H4 (cell line): ENCODE measurements around the gene XRCC3. TPM values are rescaled to one million over a fixed set of nuclear protein-coding genes. Genes with fewer than 3 reads are reported as not detected.

Experiments used
- DNase-seq: peaks from one replicate; pipeline ENCODE4 v3.0.0-alpha.2; 2015; ENCODE audit warnings: low spot score
- total RNA-seq: library from RNA; depleted of rRNA; stranded (reverse); fragments of >200 nt; shearing (Covaris generic); gene quantifications from 2 replicates; pipeline ENCODE4 v1.2.3, GENCODE V29; 2014

Gene XRCC3
- total RNA-seq, 1 experiment from 2014 or later, result 20.3 TPM

DNA sequence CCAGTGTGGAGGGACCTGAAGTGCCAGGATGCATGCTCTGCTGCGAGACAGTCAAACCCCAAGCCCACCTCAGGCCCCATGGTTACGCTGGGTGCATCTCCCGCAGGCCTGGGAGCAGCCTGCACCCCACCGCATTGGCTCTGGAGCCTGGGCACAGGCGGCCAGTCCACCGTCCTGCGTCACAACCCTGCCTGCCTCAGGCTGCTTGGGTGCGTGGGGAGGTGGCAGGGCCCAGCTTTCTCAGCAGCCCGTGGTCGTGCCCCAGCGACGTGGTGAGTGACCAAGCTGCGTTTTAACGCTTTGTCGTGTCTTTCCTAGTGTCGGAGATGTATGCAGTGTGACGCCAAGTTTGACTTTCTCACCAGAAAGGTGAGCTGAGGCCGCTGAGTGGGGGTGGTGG, 11.2 kb upstream of the XRCC3 start:
- DNase-seq, result no peak

DNA sequence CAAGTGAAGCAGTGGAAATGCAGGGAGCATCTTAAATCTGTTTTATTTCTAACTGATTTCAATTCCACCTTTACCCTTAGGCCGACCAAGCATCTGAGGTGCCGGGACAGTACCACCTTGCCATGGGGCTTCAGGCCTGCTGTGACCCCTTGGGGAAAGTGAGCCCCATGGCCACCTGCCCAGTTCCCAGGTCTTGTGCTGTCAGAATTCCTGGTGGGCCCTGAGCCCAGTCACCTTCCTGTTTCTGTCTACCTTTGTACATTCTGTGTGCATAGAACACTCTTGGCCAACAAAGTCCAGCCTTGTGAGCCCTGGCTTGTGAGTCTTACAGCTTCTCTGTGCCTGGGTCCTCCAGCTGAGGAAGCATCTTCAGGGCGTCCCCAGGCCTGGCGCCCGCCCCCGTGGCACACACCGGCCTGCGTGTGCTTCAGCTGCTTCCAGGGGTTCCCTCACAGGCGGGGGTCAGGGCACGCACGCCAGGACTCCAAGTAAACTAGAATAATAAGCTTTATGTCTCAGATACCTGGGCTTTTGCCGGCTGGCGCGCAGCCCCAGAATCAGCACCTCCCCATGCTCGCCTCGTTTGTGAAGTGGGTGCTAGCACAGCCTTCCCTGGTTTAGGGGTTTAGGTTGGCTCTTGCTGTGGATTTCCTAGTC, 10.6 kb upstream of the XRCC3 start:
- no peak for DNase-seq

DNA sequence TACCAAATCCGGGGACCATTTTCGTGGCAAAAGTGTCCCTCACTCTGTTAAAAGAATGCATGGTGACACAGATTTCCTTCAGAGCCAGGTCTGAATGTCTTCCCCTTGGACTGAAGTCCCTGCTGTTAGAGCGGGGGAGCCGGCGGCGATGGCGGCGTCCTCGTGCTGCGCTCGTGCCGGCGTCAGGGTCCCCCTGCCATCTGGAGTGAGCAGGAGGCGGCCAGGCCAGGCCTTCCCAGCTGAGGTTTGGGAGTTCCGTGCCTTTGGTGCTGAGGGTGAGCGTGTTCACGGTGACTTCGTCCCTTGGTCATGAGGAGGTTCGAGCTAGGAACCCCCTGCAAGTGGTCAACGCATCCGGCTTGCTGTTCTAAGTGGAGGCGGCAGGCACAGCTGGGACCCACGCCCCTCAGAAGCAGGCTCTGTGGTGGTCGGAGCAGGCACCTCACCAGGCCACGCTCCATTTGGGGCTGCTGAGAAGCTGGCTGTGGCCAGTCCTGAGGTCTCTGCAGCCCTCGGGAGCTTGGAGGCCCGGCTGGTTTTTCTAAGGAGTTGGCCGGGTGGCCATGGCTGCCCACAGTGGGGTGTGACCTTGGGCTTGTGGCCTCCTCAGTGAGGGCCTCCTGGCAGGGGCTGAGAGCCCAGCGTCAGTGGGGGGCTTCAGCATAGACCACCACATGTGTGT, 9.9 kb upstream of the XRCC3 start:
- DNase-seq, result no peak

DNA sequence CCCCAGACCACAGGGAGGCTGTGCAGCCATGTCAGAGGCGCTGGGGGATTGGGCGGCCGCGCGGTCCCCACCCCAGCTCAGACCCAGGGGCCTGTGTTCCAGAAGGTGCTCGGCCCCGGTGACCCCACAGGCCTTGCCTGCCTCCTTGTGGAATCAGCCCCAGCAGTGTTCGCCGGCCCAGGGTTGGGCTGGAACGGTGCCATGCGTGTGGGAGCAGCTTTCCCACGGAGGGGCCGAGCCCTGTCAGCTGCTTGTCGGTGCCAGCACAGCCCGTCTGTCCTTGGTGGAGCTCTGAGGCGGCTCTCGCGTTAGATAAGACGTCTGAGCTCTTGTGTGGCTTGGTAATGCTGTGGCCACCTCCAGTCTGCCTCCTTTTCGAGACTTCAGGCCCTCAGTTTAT, 8.9 kb upstream of the XRCC3 start:
- DNase-seq, result no peak

DNA sequence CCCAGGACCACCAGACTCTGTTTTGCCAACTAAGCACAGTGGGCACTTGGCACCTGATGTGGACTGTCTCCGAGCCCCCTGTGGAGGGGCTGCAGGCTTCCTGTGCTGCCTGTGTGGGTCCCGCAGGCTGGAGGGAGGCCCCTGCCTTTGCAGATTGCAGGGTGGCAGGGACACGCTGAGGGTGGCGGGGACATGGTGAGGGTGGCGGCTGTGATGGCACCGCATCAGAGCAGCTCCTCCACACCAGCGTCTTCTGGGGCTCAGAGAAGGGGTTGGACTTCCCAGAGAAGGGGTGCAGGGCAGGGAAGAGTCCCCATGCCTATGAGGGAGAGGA, 8.5 kb upstream of the XRCC3 start:
- no peak for DNase-seq

DNA sequence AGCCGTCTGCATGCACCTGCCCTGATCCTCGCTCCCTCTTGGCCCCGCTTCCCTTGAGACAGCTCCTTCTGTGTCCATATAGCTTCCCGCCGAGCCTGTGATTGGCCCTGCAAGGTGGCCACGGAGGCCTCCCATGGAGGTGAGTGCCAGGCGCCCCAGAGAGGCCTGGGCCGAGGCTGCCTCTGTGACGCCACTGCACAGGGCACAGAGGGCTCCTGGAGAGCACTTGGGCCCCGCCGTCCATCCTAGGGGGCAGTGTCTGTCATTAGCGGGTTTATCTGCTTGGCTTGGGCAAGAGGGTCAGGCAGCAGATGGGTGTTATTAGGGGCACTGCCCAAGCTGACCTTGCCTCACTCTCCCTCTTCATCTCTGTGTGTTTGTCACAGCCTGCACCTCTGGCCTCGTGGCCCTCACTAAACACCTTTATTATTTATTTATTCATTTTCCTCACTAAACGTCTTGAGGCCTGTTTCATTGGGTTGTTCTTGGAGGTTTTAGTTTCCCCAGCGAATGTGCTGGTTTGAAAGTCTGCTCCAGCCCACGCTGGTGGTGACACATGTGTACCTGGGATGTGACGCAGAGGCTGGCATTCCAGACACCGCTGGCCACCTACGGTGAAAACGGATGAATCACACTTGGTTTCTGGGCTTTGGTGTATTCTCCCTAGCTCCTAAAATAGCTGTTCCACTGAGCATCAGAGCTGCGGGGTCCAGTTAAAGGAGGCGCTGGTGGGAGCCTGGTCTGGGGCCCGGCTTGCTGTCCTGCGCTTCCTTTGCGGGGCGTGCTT, 6.3 kb upstream of the XRCC3 start:
- DNase-seq, result peak; percentile 62

DNA sequence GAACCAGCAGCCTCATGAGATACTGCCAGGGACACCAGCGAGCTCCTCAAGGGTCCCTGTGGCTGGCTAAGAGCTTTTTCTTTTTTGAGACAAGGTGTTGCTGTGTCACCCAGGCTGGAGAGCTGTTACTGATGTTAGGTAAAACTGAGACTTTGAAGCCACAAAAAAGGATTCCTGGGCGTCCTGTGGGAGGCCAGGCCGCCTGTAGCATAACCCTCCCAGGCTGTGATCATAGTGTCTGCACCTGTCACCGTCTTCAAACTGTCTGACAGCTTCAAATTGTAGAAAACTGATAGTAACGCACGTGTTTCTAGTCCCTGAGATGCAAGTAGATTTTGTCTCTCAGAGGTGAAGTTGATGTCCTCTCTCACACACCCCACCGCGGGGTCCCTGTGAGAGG, 4.5 kb upstream of the XRCC3 start:
- no peak for DNase-seq

DNA sequence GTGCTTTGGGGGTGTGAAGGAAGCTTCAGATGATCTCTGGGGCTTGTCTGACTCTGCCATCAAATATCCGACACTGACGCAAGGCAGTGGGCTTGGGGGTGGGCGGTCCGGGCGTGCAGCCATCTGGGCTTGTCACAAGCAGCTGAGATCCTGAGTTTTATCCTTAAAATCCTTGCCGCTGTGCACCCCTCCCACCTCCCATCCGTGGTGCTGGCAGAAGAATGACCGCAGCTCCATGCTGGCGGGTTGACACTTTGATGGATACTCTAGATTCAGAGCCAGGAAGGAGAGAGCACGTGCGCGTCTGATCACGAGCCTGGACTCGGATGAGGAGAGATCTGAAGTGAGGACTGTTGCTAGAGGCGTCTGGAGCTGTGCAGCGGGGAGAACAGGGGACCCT, 3.3 kb upstream of the XRCC3 start:
- DNase-seq, result no peak

DNA sequence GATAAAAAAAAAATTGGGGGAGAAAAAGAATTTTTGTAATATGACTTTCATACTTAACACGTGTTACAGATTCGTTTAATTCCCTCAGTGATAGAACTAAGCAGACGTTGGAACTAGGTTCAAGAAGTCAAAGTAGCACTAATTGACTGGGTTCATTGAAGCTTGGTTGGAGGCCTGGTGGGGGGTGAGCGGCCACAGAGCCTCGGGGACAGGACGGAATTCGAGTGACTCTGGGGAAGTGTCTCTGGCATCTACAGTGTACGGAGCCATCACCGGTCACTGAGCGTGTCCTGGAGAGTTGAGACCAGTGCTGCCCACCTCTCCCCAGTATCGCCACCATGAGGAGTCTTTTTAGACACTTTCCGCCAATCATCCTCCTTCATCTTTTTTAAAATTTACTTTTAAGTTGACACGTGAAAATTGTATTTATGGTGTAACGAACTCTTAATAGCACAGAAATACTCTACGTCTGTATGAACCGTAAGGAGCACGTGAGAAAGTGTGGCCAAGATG, 1.7 kb upstream of the XRCC3 start:
- no peak for DNase-seq

DNA sequence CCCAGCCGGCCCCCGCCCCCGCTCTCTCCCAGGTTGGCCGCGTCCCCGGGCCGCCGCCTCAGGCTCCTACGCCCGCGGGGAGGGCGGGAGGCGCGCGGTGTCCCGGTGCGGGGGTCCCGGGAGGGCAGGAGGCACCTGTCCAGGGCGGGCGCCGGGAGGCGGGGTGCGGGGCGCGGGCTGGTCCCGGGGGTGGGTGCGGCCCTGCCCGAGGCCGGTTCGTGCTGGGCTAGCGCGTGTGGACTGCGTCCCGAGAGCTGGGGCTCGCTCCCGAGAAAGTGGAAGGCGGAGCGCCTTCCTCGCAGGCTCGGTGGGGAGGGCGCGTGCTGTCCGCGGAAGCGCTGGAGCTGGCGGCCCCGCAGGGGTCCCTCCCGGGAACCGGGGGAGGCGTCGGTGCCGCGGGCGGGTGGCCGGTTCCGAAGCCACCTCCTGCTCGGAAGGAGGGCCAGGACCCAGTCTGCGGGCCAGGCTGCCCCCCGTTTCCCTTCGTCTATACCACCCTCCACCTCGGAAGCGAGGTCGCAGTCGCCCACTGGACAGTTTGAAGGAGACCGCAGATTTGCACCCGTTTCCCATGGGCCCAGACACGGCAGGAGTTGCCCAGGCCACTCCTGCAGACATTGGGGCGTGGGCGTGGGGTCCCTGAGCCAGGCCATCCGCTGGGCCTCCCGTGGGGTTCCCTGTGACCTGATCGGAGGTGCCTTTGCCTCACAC, 995 bp upstream of the XRCC3 start:
- no peak for DNase-seq

DNA sequence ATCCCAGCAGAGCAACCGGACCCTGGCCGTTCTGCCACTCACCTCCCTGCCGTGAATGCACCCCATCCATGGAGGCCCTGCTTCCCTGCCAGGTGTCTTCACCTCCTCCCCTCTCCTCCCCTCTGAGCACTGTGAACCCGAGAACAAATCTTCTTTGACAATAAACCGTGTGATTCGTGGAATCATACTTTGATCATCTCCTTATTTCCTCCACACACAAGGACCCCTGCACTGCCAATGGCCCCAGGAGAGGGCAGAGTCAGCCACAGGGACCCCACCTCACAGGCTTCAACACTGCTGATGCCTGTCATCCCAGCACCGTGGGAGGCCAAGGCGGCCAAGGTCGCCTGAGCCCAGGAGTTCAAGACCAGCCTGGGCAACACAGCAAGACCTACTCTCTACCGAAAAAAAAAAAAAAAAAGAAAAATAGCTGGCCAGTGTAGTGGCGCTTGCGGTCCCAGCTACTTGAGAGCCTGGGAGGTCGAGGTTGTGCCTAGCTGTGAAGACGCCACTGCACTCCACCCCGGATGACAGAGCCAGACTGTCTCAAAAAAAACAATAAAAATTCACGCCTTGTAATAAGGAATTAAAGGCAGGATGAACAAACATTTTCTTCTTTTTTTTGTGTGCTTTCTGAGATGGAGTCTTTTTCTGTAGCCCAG, 1.1 kb downstream of the XRCC3 start:
- no peak for DNase-seq

DNA sequence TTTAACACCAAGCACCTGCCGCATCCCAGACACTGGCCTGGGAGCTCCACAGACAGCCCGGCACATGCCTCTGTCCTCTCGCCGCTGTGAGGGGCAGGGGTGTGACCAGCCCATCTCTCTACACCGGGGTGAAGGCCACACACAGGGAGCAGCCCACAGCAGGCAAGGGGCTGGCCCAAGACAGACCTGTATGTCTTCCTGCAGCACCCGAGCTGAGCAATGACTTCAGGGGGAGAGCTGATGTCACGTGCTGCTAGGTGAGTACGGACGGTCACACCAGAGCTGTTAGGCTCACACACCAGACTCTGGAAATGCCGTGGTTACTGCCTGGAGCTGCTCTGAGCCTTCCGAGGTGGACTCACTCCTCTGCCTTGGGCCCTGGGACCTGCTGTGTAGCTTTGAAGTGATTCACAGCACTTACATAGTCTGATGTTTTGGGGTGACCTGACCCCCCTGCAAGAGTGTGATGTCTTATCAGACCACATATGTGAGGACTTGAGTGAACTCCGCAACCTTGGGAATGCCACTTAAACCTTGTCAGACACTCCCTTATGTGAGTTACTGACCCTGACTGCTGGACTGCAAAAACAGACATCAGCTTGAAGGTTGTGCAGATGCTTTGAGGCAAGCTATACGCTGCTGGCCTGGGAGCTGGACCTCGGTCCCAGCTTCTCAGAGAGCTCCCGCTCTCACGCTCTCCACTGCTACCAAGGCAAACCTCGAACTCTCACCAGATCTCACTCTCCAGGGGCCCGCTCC, 1.8 kb downstream of the XRCC3 start:
- no peak for DNase-seq

DNA sequence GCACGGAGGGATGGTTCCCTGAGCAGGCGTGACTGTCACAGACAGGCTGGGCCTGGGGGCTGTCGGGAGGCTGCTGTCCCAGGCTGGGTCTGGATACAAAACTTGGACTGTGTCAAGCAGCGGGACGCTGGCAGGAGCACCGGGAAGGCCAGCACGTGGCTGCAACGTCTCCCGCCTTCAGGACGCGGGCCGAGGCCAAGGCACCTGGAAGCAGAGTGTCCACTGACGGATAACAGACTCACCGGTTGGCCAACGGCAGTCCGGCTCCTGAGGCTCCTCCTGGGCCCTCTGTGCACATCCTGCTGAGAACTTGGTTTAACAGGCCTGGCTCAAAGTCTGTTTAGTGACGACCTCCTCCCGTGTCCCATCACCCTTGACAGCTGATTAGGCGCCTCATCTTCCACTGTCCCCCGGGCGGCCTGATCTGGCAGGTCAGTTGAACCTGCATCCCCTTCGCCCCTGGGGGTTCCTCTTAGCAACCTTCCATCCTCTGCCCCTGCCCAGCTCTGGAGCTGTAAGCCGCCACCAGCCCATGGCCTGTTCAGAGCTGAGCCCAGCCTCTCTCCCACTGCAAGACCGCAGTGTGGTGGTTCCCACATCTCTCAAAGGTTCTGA, 2.5 kb downstream of the XRCC3 start:
- DNase-seq, result no peak

DNA sequence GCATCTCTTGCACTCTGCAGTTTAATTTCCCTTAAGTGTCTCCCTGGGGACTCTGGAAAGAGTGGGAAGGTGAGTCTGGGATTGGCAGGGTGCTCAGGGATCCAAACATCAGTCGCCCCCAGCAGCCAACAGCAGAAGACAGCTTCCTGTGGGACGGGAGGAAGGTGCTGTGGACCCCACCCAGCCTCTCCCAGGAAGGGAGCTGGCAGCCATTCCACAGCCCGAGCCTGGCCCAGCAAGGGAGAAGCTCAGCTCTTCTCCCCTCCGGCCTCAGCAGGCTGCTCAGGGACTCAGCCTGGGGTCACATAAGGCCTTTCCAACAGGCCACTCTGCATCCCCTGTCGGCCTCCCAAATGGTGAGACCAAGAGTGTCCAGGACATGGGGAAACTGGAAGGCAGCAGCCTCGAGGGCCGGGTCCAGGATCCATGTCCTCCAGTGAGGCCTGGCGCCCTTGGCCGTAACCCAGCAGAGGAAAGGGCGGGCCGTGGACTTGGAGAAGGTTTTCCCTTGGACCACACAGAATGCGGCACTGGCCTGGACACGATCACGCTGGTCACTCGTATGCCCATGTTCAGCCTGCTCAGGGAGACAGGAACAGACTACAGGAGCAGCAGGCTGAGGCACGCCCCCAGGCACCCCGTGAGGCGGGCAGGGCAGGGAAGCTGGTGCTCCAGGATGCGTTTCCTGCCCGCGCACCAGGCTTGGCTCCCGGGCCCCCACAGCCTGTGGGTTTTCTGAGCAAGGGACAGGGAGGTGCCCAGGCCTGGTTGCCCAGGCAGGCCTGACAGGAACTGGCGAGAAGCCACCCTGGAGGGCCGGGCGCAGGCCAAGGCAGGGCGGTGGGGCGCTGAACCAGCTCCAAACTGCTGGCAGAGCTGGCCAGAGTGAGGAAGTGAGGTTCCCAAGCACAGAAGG, 3.5 kb downstream of the XRCC3 start:
- no peak for DNase-seq

DNA sequence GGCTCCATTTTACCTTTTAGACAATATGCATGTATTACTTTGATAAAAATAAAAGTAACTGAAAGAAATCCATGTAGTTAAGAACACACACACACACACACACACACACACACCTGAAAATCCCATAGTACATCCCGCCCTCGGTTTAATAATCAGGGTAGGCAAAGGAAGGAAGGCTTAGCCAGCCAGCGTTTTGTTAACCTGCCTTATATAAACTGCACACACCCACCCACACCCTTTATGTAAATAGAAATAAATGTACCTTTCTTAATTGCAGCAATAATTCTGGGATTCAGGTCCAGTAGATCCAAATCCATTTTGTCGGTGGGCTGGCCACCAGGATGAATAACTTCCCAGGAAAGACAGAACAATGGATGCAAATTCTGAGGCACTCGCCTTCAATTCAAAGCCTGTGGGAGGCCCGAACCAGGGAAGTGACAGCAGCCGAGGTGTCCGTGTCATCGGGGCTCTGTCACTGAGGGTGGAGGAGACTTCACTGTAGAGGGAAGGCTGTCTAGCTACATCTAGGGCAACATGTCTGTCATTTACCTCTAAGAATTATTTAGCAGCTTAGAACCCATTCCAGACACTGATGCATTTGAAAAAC, 4.4 kb downstream of the XRCC3 start:
- DNase-seq, result no peak

DNA sequence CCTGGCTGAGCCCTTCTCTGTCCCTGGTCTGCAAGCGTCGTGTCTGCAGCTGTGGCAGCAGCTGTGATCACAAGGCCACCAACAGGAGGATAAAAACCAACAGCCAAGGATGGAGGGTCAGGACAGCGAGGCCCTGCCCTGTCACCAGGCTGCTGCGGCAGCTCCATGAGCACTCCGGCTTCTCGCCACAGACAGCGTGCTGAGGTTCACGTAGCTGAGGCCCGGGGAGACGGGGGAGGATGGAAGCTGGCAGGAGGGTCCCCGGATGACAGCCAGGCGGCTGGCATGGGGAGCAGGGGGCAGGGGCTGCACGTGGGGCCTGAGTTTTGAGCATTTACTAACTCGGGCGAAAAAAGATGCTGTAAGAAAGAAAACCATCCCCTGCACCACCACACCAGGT, 5.4 kb downstream of the XRCC3 start:
- no peak for DNase-seq

DNA sequence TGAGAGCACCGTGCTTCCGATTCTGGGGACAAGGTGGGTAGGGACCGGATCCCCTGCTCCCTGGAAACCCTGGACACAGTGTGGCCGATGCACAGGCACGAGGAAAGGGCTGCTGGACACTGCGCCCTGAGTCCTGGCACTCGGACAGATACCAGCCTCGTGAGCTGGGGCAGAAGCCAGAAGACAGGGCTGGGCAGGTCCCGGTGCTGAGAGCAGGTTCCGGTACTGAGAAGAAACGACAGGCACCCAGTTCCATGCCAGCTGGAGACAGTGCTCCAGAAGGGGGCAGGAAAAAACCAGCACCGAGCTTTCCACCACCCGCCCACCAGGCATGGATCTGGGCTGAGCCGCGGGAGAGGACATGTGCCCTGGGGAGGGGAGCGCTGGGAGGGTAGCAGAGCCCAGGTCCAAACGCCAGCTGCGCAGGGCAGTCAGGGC, 6.5 kb downstream of the XRCC3 start:
- DNase-seq, result no peak

DNA sequence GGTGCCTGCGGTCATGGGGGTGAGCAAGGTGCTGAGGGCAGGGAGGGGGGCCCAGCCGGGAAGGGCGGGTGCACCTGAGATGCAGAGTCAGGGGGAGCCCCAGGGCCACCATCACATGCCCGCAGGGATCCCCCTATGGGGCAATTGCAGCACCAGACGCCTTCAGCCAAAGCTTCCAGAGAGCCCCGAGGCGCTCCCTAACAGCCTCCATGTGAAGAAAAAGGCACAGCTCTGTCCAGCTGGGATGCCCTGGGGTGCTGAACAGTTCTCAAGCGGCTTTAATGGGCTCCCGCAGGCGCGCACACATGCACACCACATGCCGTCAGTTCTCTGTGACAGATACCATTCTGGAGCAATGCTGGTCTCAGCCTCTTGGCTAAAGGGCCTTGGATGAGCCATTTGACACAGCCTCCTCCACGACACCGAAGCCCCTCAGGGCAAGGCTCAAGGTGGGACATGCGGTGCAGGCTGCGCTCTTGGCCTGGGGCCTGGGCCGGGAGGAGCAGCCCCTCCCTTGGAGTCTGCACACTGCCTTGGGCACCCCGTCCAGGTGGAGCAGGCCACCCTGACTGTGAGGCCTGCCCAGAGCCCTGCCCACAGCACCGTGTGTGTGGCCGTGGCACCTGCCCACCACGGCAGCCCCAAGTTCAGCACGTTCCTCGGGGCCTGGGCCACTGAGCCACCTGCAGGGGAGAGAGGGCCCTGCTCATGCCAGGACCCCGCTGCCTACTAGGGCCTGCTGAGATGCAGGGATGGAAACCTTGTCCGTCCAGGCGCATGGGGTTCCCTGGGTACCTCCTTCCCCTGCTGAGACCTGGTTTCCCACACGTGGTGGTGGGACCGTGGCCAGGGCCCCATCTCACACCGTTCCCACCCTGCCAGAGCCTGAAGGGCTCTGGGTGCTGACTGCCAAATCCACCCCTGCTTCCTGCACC, 7.7 kb downstream of the XRCC3 start:
- no peak for DNase-seq
